ENCODE measurements around the gene IPO9.
A peak's percentile ranks its signal among the peaks of the same experiment; 100 is the strongest.
"Not testable (repeated sequence)": the region's sequence is repeated elsewhere in the genome, so short reads cannot be mapped to it uniquely, and the experiment has no call there.

IPO9 gene

GRCh38 chr1:201889090-201889968 is 60.4 kb downstream of the IPO9 start:
- no peak for DNase-seq

DNA sequence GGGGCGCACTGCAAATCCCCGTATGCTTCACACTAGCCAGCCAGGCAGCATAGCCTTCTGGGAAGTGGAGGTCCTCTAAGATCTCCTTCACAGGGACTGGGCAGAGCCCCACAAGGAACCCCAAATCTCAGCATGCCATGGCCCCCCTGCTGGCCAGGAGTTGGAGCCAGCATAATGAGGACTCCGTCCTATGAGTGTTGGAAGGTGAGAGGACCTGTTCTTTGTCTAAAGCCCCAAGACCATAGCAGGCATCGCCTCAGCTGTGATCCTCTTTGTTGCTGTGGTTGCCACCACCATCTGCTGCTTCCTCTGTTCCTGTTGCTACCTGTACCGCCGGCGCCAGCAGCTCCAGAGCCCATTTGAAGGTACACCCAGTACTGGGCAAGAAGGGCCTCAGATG is 61.3 kb downstream of the IPO9 start:
- no peak for DNase-seq

DNA sequence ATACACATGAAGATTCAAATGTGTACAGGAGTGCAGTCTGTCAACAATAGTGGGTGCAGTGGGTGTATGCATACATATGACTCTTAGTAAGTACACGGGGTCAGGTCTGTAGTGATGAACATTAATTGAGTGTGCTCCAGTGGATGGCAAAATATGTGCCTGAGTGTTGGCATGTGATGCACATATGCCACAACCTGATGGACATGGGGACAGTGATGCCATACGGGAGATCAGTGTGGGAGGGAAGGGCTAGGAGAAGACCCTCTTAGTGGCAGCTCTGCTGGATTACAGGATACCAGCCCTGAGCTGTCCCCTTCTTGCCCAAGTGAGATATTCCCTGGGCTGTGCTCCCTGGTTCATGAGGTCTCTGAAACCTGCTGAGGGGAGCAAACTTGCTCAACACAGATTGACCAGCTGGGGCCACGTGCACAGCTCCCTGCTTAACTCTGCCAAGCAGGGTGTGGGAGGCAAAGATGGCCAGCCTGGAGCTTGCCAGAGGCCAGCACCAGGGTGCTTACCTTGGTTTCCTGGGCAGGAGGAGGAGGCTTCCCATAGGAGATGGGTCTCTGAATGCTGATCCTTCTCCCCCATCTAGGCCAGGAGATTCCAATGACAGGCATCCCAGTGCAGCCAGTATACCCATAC is 62.0 kb downstream of the IPO9 start:
- no peak for DNase-seq

GRCh38 chr1:201891451-201892045 is 62.6 kb downstream of the IPO9 start:
- DNase-seq = no peak

DNA sequence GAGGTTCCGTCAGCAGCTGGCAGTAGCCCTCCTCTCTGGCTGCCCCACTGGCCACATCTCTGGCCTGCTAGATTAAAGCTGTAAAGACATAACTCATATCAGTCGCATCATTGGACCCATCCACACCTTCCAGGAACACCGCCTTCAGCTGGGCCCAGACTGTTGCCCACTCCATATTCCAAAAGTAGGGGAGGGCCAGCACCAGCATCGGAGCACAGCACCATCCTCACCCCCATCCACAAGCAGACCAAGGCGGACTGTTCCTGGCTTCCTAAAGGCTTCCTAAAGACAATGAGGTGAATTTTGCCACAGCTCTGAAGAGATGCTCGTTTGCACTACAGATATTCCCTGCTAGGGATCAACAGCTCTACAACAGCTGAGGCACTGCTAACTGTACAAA is 63.3 kb downstream of the IPO9 start:
- no peak for DNase-seq

DNA sequence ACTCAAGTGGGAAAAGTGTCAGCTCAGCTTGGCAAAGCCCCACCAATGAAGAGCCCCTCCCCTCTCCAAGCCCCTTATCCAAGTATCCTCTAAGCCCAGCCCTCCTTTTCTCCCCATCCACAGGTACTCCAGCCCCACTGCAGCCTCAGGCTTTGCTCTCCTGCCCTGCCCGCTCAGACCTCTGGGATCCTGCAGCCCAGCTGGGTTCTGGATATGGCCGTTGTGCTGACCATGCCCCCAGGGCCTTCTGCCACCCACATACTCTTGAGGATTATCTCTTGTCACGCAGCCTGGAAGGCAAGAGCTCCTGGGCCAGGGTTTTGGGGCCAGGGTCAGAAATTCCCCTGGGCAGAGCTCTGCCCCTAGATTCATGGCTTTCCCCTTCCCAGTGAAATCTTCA is 64.5 kb downstream of the IPO9 start:
- no peak for DNase-seq

- DNase-seq = no peak
Measured at GRCh38 chr1:201894343-201895119, 65.6 kb downstream of the IPO9 start.

DNA sequence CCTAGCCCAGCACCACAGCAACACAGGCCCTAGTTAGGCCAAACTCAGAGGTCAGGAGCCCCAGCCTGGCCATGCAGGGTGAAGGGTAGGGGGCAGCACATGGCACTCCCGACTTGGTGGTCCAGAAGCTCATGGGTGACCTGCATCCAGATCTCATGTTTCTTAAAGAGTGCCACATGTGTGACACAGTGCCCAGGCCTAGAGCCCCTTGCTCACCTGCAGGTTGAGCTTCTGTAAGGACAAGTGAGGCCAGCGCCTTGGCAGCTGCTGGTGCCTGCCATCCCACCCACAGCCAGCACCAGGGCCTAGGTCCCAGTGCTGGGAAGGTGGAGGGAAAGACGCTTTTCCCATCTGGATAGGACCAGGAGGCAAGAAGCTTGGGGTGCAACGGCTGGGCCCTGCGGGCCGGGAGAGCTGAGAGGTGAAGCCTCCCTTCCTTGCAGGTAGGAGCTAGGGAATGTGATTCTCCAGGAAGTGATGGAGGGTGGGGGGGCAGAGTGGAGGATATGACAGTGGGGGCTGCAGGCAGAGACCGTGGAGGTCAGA is 66.2 kb downstream of the IPO9 start:
- DNase-seq = no peak

GRCh38 chr1:201895913-201896807 is 67.2 kb downstream of the IPO9 start:
- DNase-seq = peak; percentile 81

DNA sequence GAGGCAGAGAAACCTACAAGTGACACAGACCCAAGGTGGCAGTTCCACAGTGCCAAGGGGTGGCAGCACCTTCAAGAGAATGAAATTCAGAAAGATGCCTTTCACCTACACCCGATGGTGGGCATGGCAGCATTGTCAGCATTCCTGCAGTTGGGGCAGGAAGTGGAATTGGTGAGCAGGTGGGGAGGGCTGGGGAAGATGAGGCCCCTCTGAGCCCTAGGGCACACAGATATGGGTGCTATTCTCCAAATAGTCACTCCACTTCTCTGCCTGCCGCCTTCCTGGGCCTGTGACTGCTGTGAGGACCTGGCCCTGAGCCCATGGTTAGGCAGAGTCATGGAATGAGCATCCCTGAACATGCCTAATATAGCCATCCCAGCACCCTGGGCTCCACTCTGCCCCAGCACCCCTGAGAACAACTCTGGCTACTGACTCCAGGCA is 68.0 kb downstream of the IPO9 start:
- no peak for DNase-seq

- DNase-seq = no peak
Measured at GRCh38 chr1:201898240-201898894, 69.4 kb downstream of the IPO9 start.

- DNase-seq = no peak
Measured at GRCh38 chr1:201898992-201899391, 70.0 kb downstream of the IPO9 start.

DNA sequence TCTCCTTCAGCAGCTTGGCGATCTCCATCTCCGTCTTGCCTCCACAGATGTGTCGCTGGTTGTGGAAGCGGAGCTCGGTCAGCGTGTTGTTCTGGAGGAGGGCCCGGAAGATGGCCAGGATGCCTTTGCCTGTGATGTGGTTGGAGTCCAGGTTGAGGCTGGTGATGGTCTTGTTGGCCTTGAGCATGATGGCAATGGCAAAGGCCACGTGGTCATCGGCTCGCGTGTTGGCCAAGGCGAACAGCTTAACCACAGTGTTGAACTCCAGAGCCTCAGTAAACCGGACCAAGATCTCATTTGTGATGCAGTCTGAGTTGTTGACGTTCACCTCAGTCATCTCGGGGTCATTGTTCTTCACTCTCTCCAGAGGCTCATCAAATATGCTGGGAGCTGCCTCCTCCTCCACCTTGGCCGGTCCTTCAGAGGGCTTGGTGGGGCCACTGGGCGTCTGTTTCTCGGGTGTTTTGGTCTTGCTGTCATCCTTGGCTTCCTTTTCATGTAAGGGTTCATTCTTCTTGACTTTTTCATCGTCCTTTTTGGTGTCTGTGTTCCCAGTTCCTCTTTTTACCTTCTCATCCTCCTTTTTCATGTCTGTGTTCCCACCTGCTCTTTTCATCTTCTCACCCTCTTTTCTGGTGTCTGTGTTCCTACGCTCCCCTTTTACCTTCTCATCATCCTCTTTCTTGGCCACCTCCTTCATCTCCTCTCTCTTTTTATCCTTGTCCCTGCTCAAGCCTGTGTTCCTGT is 70.9 kb downstream of the IPO9 start:
- no peak for DNase-seq

- DNase-seq = no peak
Measured at GRCh38 chr1:201900476-201900875, 71.5 kb downstream of the IPO9 start.

- DNase-seq = not testable (repeated sequence)
Measured at GRCh38 chr1:201901036-201901435, 72.1 kb downstream of the IPO9 start.

- no peak for DNase-seq
Measured at GRCh38 chr1:201902198-201902597, 73.2 kb downstream of the IPO9 start.

DNA sequence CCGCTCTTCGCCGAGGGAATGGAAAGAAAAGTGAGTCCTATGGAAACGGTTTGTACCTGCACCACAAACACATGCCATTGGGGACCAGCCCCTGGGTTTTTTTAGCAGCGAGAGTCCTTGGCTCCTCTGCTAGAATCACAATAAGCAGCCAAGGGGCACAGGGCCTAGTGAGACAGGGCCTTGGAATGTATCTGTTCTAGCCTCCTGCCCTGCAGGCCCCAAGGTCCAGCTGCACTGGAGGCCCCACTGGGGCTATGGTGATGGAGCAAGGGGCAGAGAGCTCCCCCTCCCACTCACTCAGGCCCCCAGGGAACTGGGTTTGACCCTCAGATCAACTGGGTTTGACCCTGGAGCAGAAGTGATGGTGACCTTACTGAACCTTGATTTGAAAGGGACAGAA is 74.2 kb downstream of the IPO9 start:
- no peak for DNase-seq

GRCh38 chr1:201904579-201904978 is 75.6 kb downstream of the IPO9 start:
- DNase-seq = no peak

DNA sequence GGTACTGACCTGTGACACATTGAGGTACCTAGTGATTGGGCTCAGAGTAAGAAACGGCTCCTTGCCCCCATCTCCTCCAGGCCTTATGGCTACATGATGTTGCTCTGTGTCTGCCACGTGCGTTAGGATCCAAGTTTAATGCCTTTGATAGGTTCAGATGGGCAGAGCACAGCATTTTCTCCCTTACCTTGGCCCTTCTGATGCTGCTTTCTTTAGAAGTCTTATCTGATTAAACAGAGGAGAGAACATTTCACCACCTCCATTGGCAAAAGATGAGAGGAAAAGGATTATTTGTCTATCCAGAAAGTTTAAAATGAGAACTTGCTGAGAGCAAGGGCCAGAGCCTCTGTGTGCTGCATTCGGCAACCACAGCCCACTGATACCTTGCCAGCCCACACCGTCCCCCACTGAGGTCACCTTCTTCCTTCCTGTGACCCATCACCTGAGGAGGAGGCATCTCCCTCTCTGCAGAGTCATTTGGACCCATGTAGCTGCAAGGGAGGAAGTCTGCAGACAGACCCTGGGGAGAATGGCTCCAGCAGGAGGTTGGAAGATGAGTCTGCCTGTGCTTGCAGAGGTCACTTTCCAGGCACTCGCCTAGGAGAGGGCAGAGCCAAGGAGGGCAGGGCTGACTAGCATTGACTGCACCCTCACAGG is 76.4 kb downstream of the IPO9 start:
- no peak for DNase-seq

DNA sequence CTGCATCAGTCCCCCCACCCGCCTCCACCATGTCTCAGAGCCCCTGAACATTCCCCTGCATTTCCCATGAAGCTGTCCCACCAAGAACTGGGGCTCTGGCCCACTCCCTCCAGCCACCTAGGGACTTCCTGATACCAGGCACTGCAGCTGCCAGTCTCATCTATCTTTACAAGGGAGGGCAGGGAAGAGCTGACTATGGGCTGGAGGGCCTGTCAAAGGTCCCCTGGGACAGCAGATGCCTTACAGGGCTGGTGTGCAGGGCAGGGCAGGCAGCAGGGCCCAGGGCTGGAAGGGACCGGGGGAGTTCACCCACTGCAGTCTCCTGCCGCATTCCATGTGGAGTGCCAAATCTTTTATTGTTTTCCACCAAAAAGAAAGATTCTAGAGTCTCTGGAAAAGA is 77.4 kb downstream of the IPO9 start:
- no peak for DNase-seq
